ENCODE measurements around the gene TWF2.

GRCh38 chr3:52223449-52224408 is 15.2 kb downstream of the TWF2 start:
- TF ChIP-seq CTCF (conservative IDR thresholded peaks at IDR 0.05; ENCODE audit: low read depth, low read length) (no peak), CHD1 (IDR thresholded peaks at IDR 0.05; ENCODE audit: low read depth, low read length) (no peak), MAZ (IDR thresholded peaks at IDR 0.05; ENCODE audit: borderline replicate concordance, low read depth, low read length) (no peak), RAD21 (IDR thresholded peaks at IDR 0.05; ENCODE audit: low read length) (no peak), MAFK (IDR thresholded peaks at IDR 0.05; ENCODE audit: low read depth, low read length) (no peak), RFX5 (IDR thresholded peaks at IDR 0.05; ENCODE audit: low read depth, low read length) (no peak), POLR2A (IDR thresholded peaks at IDR 0.05; ENCODE audit: low read depth, low read length) (no peak), MXI1 (IDR thresholded peaks at IDR 0.05; ENCODE audit: borderline replicate concordance, low read depth, low read length) (no peak), SMC3 (IDR thresholded peaks at IDR 0.05; ENCODE audit: low read depth, low read length) (no peak)
